Measurements from ENCODE around the gene GRIK1.

GRIK1 gene

DNA sequence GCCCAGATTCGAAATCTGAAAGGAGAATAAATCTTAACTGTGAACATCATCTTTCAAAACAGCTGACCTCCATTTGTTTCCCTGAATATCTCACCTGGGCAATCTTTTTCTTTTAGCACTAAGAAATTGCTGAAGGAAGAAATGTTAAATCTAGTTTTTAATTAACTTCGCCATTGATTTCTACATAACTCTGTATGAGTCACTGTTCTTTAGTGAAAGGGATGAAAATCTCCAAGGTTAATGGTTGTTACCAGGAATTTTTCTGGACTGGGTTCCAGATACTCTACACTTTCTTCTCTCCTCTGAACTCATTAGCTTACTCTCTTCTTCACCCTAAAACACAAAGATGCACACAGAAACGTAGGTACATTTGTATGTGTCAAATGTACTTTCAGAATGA is 405.3 kb downstream of the GRIK1 start:
- DNase-seq (ENCODE audit: low read depth): no peak

- DNase-seq (ENCODE audit: low read depth): no peak
Observed at GRCh38 chr21:29529139-29529538, 410.7 kb downstream of the GRIK1 start.

- DNase-seq (ENCODE audit: low read depth): no peak
Observed at GRCh38 chr21:29526545-29526944, 413.3 kb downstream of the GRIK1 start.

GRCh38 chr21:29524055-29524454 is 415.7 kb downstream of the GRIK1 start:
- no peak for DNase-seq (ENCODE audit: low read depth)

GRCh38 chr21:29523646-29524045 is 416.1 kb downstream of the GRIK1 start:
- no peak for DNase-seq (ENCODE audit: low read depth)

GRCh38 chr21:29521872-29522271 is 417.9 kb downstream of the GRIK1 start:
- no peak for DNase-seq (ENCODE audit: low read depth)

DNA sequence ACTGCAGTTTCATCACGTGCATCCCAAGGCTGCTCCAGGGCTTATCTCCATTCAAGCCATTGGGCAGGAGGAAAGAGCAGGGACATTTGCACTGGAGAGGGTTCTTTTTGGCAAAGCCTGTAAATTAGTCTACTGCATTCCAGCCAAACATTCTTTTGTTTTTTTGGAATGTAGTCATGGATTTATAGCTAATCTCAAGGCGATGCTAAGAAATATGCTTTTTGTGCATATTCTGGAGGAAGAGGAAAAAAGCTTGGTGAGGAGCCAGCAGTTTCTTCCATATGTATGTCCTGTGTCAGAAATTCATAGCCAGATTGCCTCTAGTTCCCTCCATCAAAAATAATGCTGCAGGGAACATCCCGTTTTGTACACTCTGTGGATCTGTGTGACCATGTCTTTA is 419.6 kb downstream of the GRIK1 start:
- no peak for DNase-seq (ENCODE audit: low read depth)

DNA sequence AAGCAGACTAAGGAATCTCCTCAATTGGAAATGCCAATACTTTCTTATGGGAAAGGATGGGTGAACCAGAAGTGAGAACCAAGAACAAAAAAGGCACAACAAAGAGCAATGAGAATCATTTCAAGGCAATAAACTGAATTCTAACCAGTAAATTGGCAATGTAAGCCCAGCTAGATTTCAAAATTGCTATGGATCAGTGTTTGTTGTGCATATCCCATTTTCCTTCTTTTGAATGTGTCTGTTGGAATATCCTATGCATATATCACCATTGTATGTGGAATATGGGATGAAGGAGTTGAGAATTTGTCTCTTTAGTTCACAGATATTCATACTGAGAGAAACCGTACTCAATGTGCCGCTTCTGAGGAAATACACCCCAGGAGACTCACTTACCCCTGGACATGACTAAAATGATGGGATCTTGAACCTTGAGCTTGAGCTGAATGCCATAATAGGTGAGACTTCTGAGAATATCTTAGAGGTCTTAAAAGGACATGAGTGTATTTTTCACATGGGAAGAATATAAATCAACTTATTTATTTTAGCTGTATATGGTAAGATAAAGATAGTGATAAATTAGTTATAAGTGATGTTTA is 425.0 kb downstream of the GRIK1 start:
- no peak for DNase-seq (ENCODE audit: low read depth)

DNA sequence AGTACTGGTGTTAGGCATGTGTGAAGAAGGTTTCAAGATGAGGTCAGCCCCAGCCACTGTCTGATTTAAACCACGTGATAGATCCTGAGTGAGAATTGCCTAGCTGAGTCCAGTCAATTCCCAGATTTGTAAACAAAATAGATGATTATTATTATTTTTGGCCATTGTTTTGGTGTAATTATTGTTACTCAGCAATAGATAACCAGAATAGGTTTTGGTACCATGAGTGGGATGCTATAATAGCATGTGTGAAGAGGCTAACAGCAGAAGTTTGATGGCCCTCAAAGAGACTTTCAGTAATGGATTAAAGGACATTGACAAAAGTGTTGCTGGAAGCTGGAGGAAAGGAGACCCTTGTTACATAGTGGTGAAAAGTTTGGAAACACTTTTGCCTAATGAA is 426.3 kb downstream of the GRIK1 start:
- no peak for DNase-seq (ENCODE audit: low read depth)

DNA sequence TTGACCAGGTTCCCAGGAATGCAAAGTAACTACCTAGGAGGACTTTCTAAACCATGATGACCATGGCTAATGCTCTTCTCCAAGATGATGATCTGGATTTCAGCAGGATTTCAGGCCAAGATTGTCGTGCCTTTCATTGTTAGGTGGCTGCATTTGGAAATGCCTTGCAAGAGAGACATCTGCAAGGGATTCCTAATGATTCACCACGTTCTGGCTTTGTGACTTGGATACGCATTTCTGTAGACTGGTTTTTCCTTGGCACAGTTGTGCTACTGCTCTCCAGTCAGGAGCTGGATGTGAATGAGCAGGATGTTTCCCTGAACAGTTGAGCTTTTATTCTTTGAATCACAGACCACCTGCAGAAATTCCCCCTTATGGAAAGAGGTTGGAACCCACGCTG is 428.7 kb downstream of the GRIK1 start:
- no peak for DNase-seq (ENCODE audit: low read depth)

DNA sequence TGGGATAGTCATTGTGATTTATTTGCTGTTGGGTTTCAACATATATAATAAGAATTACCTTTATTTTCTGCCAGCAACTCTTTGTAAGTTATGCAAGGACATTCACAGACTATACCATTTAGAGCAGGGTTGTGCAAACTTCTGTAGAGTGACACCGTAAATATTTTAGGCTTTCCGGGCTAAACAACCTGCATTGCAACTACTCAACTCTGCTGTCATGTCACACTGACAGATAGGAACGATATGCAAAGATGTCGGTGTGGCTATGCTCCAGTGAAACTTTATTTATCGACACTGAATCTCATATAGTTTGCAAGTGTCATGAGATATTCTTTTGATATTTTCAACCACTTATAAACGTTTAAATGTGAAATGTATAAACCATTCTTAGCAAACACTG is 430.7 kb downstream of the GRIK1 start:
- no peak for DNase-seq (ENCODE audit: low read depth)

GRCh38 chr21:29508301-29508700 is 431.5 kb downstream of the GRIK1 start:
- DNase-seq (ENCODE audit: low read depth): no peak

GRCh38 chr21:29506947-29507346 is 432.8 kb downstream of the GRIK1 start:
- no peak for DNase-seq (ENCODE audit: low read depth)

GRCh38 chr21:29506214-29506613 is 433.6 kb downstream of the GRIK1 start:
- no peak for DNase-seq (ENCODE audit: low read depth)

- DNase-seq (ENCODE audit: low read depth): no peak
Observed at GRCh38 chr21:29504751-29505321, 435.0 kb downstream of the GRIK1 start.

- no peak for DNase-seq (ENCODE audit: low read depth)
Observed at GRCh38 chr21:29501451-29501850, 438.3 kb downstream of the GRIK1 start.

GRCh38 chr21:29499734-29500343 is 440.0 kb downstream of the GRIK1 start:
- no peak for DNase-seq (ENCODE audit: low read depth)

- no peak for DNase-seq (ENCODE audit: low read depth)
Observed at GRCh38 chr21:29499229-29499628, 440.6 kb downstream of the GRIK1 start.

DNA sequence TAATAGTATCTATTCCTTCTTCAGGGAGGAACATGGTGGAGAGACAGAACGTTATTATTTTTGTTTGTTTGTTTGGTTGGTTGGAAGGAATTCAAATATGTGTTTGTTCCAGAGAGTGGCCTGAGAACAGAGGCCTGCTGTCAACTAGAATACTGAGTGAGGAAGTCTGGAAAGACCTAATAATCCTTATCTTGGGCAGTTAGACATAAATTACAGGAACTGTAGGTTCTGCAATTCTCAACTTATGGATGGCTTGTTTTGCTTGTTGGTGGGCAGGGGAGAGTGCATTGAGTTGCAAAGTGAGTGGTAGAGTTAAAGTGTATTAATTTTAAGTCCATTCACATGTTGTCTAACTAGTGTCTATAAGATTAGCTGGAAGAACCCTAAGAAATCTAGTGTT is 443.5 kb downstream of the GRIK1 start:
- no peak for DNase-seq (ENCODE audit: low read depth)

DNA sequence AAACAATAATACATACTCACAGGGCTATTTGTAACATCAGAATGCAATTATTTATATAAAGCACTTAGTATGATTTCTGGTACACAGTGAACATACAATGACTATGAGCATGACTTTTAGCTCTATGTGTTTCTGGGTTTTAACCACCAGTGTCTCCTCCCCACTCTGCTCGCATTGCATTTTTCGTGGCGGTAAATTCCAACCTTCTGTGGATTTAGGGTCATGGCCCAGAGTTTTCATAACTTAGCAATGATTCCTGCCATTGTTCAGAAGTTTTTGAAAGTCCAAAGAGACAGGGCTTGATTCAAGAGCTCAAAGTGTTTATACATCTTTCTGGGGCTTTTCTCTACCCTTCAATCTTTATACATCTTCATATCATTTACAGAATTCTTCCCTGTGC is 449.8 kb downstream of the GRIK1 start:
- DNase-seq (ENCODE audit: low read depth): no peak

DNA sequence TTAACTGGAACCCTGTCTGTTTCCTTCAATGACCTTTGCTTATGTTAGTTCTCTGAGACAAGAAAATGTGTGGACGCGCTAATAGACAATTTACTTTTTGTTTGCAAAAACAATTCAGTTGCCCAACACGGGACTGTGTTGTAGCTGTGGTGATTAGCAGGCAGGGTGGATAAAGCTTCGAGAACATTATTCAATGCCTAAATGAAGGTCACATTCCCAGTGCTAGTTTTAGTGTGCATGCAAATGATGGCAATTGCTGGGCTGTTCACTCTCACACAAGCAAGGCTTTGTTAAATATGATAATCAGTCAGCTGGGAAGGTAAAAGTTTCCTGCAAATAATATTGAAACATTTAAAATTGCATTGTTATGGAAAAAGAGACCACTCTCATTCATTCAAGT is 452.6 kb downstream of the GRIK1 start:
- no peak for DNase-seq (ENCODE audit: low read depth)

Data from T follicular helper cell (primary cell).